Measurements from ENCODE around the gene MRPS17. TPM values are rescaled to one million over a fixed set of nuclear protein-coding genes. Genes with fewer than 3 reads are reported as not detected.

Gene MRPS17
- total RNA-seq, 1 experiment from 2014 or later = 25.7 TPM

DNA sequence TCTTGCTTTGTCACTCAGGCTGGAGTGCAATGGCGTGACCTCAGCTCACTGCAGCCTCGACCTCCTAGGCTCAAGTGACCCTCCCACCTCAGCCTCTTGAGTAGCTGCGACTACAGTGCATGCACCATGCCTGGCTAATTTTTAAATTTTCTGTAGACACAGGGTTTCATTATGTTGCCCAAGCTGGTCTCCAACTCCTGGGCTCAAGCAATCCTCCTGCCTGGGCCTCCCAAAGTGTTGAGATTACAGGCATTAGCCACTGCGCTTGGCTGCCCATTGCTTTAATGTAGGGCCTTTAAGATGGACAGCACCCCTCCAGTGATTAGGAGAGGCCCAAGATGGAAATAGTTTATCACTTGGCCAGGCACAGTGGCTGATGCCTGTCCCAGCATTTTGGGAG is 52.1 kb downstream of the MRPS17 start:
- Histone ChIP-seq H3K4me3 (ENCODE audit: insufficient read depth, low read depth, low read length) (no peak overlapping the region), H3K36me3 (replicated peaks; ENCODE audit: control insufficient read depth, insufficient read depth, low read length) (no peaks in the 10 kb centered on the region), H3K27me3 (ENCODE audit: control insufficient read depth, insufficient read depth, low read length) (no peaks in the 10 kb centered on the region)

More for the DNA sequence above, 52.1 kb downstream of the MRPS17 start:
- DNase-seq = no peak

Other genes with a start within 250 kb of the MRPS17 start
- gene SEPTIN14, start 89.1 kb upstream of the MRPS17 start, total RNA-seq (2014; rRNA removed; shearing (Covaris generic)) = not detected in 2 replicates
- 1.5 and 2.0 TPM in 2 replicates for gene ZNF713, start 64.4 kb upstream of the MRPS17 start, total RNA-seq (2014; rRNA removed; shearing (Covaris generic))
- 56.5 and 80.3 TPM in 2 replicates for gene NIPSNAP2, start 12.7 kb downstream of the MRPS17 start, total RNA-seq (2014; rRNA removed; shearing (Covaris generic))
- gene PSPH, start 99.6 kb downstream of the MRPS17 start, total RNA-seq (2014; rRNA removed; shearing (Covaris generic)) = 50.4 and 66.8 TPM in 2 replicates
- 284 and 324 TPM in 2 replicates for gene CCT6A, start 99.9 kb downstream of the MRPS17 start, total RNA-seq (2014; rRNA removed; shearing (Covaris generic))
- gene SUMF2, start 112.4 kb downstream of the MRPS17 start, total RNA-seq (2014; rRNA removed; shearing (Covaris generic)) = 107 and 109 TPM in 2 replicates
- 0.14 and 0.59 TPM in 2 replicates for gene PHKG1, start 141.1 kb downstream of the MRPS17 start, total RNA-seq (2014; rRNA removed; shearing (Covaris generic))
- 174 and 191 TPM in 2 replicates for gene CHCHD2, start 154.6 kb downstream of the MRPS17 start, total RNA-seq (2014; rRNA removed; shearing (Covaris generic))
- gene NUPR2, start 164.5 kb downstream of the MRPS17 start, total RNA-seq (2014; rRNA removed; shearing (Covaris generic)) = not detected in 2 replicates

Measured in H7 (cell line).